DLD1 (cell line): ENCODE measurements around the gene HILPDA.
"Not testable (repeated sequence)": the region's sequence is repeated elsewhere in the genome, so short reads cannot be mapped to it uniquely, and the experiment has no call there.

Experiments
- in situ Hi-C: cut with HindIII; loops from 2 replicates; pipeline ENCODE4 v1.10.0; 2017; ENCODE audit warnings: low sequenced_read_pairs

Gene HILPDA

GRCh38 chr7:128459394-128459878 lies 3.8 kb downstream of the HILPDA start:
- in situ Hi-C loops: no loop called here

- in situ Hi-C loops: no loop called here
These were observed 6.8 kb downstream of the HILPDA start for GRCh38 chr7:128462460-128462859.

GRCh38 chr7:128463345-128463744 lies 7.7 kb downstream of the HILPDA start:
- in situ Hi-C loops: not testable (repeated sequence)

- in situ Hi-C loops: not testable (repeated sequence)
These were observed 8.3 kb downstream of the HILPDA start for GRCh38 chr7:128463933-128464332.

GRCh38 chr7:128466871-128467270 lies 11.2 kb downstream of the HILPDA start:
- in situ Hi-C loops: not testable (repeated sequence)

- in situ Hi-C loops: not testable (repeated sequence)
These were observed 21.0 kb downstream of the HILPDA start, which contains the start of gene METTL2B for GRCh38 chr7:128476402-128477335. Gene METTL2B (plus strand): TSS chr7:128476748. CDS start chr7:128476766, 18 bp downstream.

GRCh38 chr7:128477336-128477690 lies 21.6 kb downstream of the HILPDA start:
- in situ Hi-C loops: not testable (repeated sequence)

GRCh38 chr7:128479082-128479481 lies 23.4 kb downstream of the HILPDA start:
- in situ Hi-C loops: not testable (repeated sequence)

- in situ Hi-C loops: not testable (repeated sequence)
These were observed 32.5 kb downstream of the HILPDA start for GRCh38 chr7:128488134-128488533.

GRCh38 chr7:128497405-128497804 lies 41.7 kb downstream of the HILPDA start:
- in situ Hi-C loops: no loop called here

GRCh38 chr7:128505416-128505815 lies 49.7 kb downstream of the HILPDA start:
- in situ Hi-C loops: not testable (repeated sequence)

- in situ Hi-C loops: not testable (repeated sequence)
These were observed 51.1 kb downstream of the HILPDA start for GRCh38 chr7:128506819-128507218.

- in situ Hi-C loops: not testable (repeated sequence)
These were observed 51.8 kb downstream of the HILPDA start for GRCh38 chr7:128507321-128507993.
